ENCODE results near the gene CRBN. TPM values are rescaled to one million over a fixed set of nuclear protein-coding genes. Genes with fewer than 3 reads are reported as not detected.

The CRBN gene
- total and polyA plus RNA-seq, 3 experiments from 2014 or later = 41.7 to 156 (median 47.8) TPM

DNA sequence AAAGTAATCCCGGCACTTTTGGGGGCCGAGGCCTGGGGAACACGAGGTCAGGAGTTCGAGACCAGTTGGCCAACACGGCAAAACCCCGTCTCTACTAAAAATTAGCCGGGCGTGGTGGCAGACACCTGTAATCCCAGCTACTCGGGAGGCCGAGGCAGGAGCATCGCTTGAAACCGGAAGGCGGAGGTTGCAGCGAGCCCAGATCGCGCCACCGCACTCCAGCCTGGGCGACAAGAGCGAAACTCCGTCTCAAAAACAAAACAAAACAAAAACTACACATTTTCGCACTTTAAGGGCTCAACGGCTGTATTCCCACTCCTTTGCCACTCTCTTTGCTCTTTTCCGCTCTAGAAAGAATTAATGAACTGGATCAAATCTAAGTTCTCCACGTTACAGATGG, 53.5 kb downstream of the CRBN start:
- H3K36me3 Mint-ChIP-seq = peaks cover 0 to 30% (median 9%) of the 10 kb centered on the region in 3 donors

DNA sequence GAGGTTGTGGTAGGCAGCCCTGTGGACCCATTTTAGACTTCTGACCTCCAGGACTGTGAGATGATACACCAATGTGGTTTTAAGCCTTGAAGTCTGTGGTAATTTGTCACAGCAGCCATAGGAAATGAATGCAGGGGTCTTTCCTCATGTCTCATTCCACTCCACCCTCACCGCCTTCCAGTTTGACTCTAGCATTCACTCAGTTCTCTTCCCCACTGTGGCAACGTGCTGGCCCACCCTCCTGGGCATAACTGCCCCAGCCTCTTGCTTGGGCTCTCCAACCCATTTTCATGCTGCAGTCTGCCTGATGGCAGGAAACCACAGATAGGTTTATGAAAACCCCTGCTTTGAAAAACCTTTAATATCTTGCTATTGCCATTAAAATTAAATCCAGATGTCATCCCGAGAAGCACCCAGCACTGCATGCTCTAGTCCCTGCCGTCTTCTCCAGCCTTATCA, 60.1 kb downstream of the CRBN start:
- Mint-ChIP-seq H3K9me3 (no peaks in the 10 kb centered on the region), H3K27ac (peak overlapping the region in 5 of 8 donors; percentile 8 to 92 (median 36)), H3K4me1 (peaks cover 6 to 8% (median 7%) of the 10 kb centered on the region in 3 donors), H3K36me3 (no peaks in the 10 kb centered on the region), H3K4me3 (no peak overlapping the region), H3K27me3 (peaks cover 5 to 9% of the 10 kb centered on the region in 2 donors)
- H3K4me3 ChIP-seq (ENCODE audit: low read length) = no peak overlapping the region
- POLR2A ChIA-PET = no interaction called here
- H3K9me3 ChIP-seq (ENCODE audit: low read length) = no peaks in the 10 kb centered on the region
- no peaks in the 10 kb centered on the region for H3K27me3 ChIP-seq (ENCODE audit: insufficient read depth, low read length, poor library complexity, severe bottlenecking)
- H3K36me3 ChIP-seq (ENCODE audit: insufficient read depth, low read length) = no peaks in the 10 kb centered on the region
- H3K4me1 ChIP-seq (ENCODE audit: insufficient read depth, low read length) = no peaks in the 10 kb centered on the region
- DNase-seq = no peak
- no peak overlapping the region for H3K27ac ChIP-seq (ENCODE audit: low read depth, low read length)
- CTCF ChIA-PET = no interaction called here

More for the DNA sequence above, 53.5 kb downstream of the CRBN start:
- ChIA-PET POLR2A (interaction anchor here (1.0 kb wide), 1 partner anchor 53 kb away, joined by 3 read pairs; the partner anchor contains the start of gene CRBN), CTCF (no interaction called here)
- H3K27ac ChIP-seq (ENCODE audit: low read depth, low read length) = peak overlapping the region; percentile 96
- peaks cover 12% of the 10 kb centered on the region for H3K36me3 ChIP-seq (ENCODE audit: insufficient read depth, low read length)
- no peaks in the 10 kb centered on the region for H3K9me3 ChIP-seq (ENCODE audit: low read length)
- peaks cover 0 to 10% of the 10 kb centered on the region in 2 donors for H3K27me3 Mint-ChIP-seq
- peak overlapping the region; percentile 98 for H3K4me3 ChIP-seq (ENCODE audit: low read length)
- H3K4me1 ChIP-seq (ENCODE audit: insufficient read depth, low read length) = peaks cover 41% of the 10 kb centered on the region
- no peaks in the 10 kb centered on the region for H3K27me3 ChIP-seq (ENCODE audit: insufficient read depth, low read length, poor library complexity, severe bottlenecking)
- H3K4me1 Mint-ChIP-seq = peaks cover 38 to 48% (median 47%) of the 10 kb centered on the region in 3 donors
- peaks cover 0 to 1% (median 0%) of the 10 kb centered on the region in 5 donors for H3K9me3 Mint-ChIP-seq
- peak overlapping the region; percentile 93 to 99 (median 98) for H3K4me3 Mint-ChIP-seq
- H3K27ac Mint-ChIP-seq = peak overlapping the region; percentile 97 to 100 (median 99)
- no peak for DNase-seq

DNA sequence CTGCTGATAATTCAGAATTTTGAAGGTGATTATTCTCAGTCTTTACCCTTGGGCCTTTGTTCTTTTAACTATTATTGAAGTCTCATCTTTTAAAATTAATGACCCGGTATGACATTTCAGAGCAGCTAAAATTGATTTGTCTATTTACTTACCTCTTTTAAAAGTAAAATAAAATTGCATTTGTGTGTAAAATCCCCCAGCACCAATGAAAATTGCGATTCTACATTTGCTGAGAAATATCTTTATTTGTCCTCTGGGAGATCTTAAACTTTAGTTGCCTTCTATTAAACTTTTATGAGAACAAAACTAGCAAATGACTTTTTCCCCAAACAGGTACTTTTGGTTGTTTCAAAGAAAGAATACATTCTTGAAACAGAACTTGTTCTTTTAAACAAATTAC, 61.8 kb downstream of the CRBN start:
- H3K4me1 ChIP-seq (ENCODE audit: insufficient read depth, low read length) = no peaks in the 10 kb centered on the region
- H3K4me3 ChIP-seq (ENCODE audit: low read length) = no peak overlapping the region
- H3K36me3 Mint-ChIP-seq = no peaks in the 10 kb centered on the region
- H3K4me3 Mint-ChIP-seq = no peak overlapping the region
- no peak overlapping the region for H3K27ac ChIP-seq (ENCODE audit: low read depth, low read length)
- no peaks in the 10 kb centered on the region for H3K36me3 ChIP-seq (ENCODE audit: insufficient read depth, low read length)
- no peaks in the 10 kb centered on the region for H3K9me3 Mint-ChIP-seq
- ChIA-PET POLR2A (no interaction called here), CTCF (no interaction called here)
- H3K27me3 Mint-ChIP-seq = peaks cover 8 to 9% of the 10 kb centered on the region in 2 donors
- DNase-seq = no peak
- peaks cover 6 to 8% (median 7%) of the 10 kb centered on the region in 3 donors for H3K4me1 Mint-ChIP-seq
- H3K27me3 ChIP-seq (ENCODE audit: insufficient read depth, low read length, poor library complexity, severe bottlenecking) = no peaks in the 10 kb centered on the region
- H3K9me3 ChIP-seq (ENCODE audit: low read length) = no peaks in the 10 kb centered on the region
- no peak overlapping the region for H3K27ac Mint-ChIP-seq

DNA sequence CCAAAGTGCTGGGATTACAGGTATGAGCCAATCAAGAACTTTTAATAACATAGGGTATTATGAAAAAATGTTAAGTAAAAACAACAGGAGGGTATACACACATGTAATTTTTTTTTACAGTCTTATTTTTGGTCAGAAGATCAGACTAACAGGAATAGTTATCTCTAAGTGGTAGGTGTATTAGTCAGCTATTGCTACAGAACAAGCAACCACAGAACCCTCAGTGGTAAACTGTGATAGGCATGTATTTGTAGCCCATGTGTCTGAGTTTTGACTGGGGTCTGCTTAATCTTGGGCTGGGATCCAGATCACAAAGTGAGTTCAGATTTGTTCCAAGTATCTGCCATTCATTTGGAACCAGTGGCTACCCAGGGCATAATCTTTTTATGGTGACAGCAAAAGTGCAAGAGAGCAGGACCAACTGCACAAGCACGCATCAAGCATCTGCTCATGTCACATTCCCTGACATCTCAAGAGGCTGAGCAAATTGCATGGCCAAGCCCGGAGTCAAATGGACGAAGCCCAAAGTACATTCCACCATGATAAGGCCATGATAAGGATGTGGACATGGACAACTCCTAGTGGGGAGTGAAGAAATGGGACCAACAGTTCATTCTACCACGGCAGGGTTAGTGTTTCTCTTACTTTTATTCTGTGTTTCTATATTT, 66.3 kb downstream of the CRBN start:
- CTCF ChIA-PET = no interaction called here
- no peaks in the 10 kb centered on the region for H3K27me3 ChIP-seq (ENCODE audit: insufficient read depth, low read length, poor library complexity, severe bottlenecking)
- no peak overlapping the region for H3K4me3 Mint-ChIP-seq
- H3K36me3 ChIP-seq (ENCODE audit: insufficient read depth, low read length) = no peaks in the 10 kb centered on the region
- no peaks in the 10 kb centered on the region for H3K9me3 Mint-ChIP-seq
- no peak overlapping the region for H3K27ac ChIP-seq (ENCODE audit: low read depth, low read length)
- H3K4me3 ChIP-seq (ENCODE audit: low read length) = no peak overlapping the region
- H3K36me3 Mint-ChIP-seq = peaks cover 0 to 4% (median 0%) of the 10 kb centered on the region in 3 donors
- POLR2A ChIA-PET = no interaction called here
- no peaks in the 10 kb centered on the region for H3K4me1 ChIP-seq (ENCODE audit: insufficient read depth, low read length)
- peaks cover 8 to 9% of the 10 kb centered on the region in 2 donors for H3K27me3 Mint-ChIP-seq
- no peak for DNase-seq
- peak overlapping the region in 1 of 8 donors; percentile 13 for H3K27ac Mint-ChIP-seq
- no peaks in the 10 kb centered on the region for H3K9me3 ChIP-seq (ENCODE audit: low read length)
- H3K4me1 Mint-ChIP-seq = peaks cover 6 to 29% (median 23%) of the 10 kb centered on the region in 3 donors

DNA sequence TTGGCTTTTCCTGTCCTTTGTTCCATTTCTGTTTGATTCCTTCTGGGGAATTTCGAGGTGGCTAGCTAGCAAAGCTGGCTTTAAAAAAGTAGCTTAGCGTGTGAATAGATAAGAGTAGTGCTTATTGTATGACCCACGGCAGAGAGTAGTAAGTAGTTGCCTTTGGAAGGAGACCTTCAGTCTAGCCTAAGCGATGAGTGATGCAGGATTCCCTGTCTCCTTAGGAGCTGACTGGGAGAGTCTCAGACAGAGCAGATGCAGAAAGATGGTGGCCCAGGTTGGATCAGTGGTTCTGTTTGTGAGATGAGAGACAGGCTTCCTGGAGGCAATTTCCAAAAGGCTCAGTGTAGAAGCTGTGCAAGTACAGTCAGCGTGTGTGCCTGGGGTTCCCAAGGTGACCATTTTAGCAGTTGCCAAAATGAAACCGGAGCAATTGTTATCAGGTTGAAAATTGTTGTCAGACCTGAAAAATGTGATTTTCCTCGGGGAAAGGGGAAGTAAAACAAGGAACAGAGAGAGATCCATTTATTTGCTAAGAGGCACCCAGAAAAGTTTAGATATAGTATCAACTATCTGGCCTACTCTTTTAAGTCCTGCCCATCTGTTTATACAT, 68.6 kb downstream of the CRBN start:
- Mint-ChIP-seq H3K27ac (peak overlapping the region; percentile 73 to 98 (median 88)), H3K27me3 (peaks cover 3 to 10% of the 10 kb centered on the region in 2 donors)

DNA sequence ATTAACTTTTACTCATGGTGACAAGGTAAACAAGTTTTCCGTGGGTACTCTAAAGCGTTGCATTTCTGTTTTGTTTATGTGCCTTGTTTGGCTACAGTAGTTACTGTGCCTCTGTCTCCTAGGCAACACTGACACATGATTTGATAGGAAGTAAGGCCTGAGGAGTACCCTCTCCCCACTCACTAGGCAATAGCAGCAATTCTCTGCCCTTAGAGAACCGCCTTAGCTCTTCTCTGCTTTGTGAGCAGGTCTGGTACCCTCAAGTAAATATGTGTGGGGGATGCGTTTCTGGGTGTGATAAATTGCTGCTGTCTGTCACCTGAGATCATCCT, 69.2 kb downstream of the CRBN start, which contains the start of gene IL5RA:
Gene IL5RA (minus strand): TSS at position 76 of the 332 bp plus-strand sequence. CDS start 5,390 bp downstream, outside the sequence.
- Histone ChIP-seq H3K27me3 (ENCODE audit: insufficient read depth, low read length, poor library complexity, severe bottlenecking) (no peaks in the 10 kb centered on the region), H3K4me1 (ENCODE audit: insufficient read depth, low read length) (no peaks in the 10 kb centered on the region), H3K36me3 (ENCODE audit: insufficient read depth, low read length) (no peaks in the 10 kb centered on the region), H3K9me3 (ENCODE audit: low read length) (no peaks in the 10 kb centered on the region), H3K4me3 (ENCODE audit: low read length) (peak within 1 kb of the TSS; percentile 24), H3K27ac (ENCODE audit: low read depth, low read length) (peak within 1 kb of the TSS; percentile 64)
- CTCF ChIA-PET = no interaction called here
- Mint-ChIP-seq H3K27me3 (peaks cover 4 to 12% of the 10 kb centered on the region in 2 donors), H3K9me3 (no peaks in the 10 kb centered on the region), H3K27ac (peak within 1 kb of the TSS; percentile 73 to 98 (median 88)), H3K4me3 (peak within 1 kb of the TSS; percentile 13 to 82 (median 60)), H3K4me1 (peaks cover 6 to 34% (median 23%) of the 10 kb centered on the region in 3 donors), H3K36me3 (peaks cover 0 to 4% (median 0%) of the 10 kb centered on the region in 3 donors)
- POLR2A ChIA-PET = no interaction called here
- peak in 2 of 5 donors; percentile 46 to 55 for DNase-seq

More for the DNA sequence above, 68.6 kb downstream of the CRBN start:
- H3K9me3 ChIP-seq (ENCODE audit: low read length) = no peaks in the 10 kb centered on the region
- H3K36me3 ChIP-seq (ENCODE audit: insufficient read depth, low read length) = no peaks in the 10 kb centered on the region
- CTCF ChIA-PET = no interaction called here
- Mint-ChIP-seq H3K4me3 (peak overlapping the region in 1 of 7 donors; percentile 37), H3K36me3 (peaks cover 0 to 4% (median 0%) of the 10 kb centered on the region in 3 donors), H3K4me1 (peaks cover 6 to 34% (median 23%) of the 10 kb centered on the region in 3 donors), H3K9me3 (no peaks in the 10 kb centered on the region)
- H3K27me3 ChIP-seq (ENCODE audit: insufficient read depth, low read length, poor library complexity, severe bottlenecking) = no peaks in the 10 kb centered on the region
- no peak for DNase-seq
- no peaks in the 10 kb centered on the region for H3K4me1 ChIP-seq (ENCODE audit: insufficient read depth, low read length)
- POLR2A ChIA-PET = no interaction called here
- H3K4me3 ChIP-seq (ENCODE audit: low read length) = no peak overlapping the region
- peak overlapping the region; percentile 64 for H3K27ac ChIP-seq (ENCODE audit: low read depth, low read length)

DNA sequence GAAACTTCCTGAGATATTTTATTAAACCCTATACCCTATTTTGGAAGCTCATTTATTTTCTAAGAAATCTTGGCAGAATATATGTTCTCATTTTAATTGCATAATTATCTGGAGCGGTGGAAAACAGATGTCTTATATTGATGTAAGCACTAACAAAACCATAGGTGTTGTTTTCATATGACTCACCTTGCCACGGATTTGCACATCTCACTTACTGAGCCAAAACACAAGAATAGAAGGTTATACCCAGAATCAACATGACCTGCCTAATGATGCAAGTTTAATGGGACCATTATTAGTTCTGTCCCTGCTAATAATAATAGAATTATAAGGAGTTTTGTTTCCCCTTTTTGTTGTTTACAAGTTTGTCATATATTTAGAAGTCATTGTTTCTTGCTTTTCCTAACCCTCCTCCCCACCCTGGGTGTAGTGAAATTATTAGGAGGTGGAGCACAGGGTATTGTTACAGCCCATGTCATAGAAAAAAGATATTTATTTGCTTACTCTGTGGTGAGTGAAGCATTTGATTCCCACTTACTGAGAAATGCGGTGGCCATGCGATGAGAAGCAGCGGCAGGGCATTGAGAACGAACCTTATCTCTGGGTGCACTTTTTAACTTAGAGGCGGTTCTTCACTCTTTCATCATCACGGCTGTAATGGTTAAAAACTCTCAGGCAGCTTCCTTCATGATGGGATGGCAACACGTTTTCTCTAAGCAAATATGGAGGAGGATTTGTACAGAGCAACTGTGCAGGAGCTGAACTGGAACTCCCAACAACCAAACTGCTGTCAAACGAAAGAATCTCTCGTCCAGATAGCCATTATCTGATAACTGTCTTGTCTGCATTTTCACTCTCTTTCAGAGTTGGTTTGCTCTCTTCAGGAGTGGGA, 69.8 kb downstream of the CRBN start:
- Mint-ChIP-seq H3K27ac (peak overlapping the region; percentile 73 to 98 (median 88)), H3K36me3 (peaks cover 0 to 4% (median 0%) of the 10 kb centered on the region in 3 donors), H3K27me3 (peaks cover 6 to 10% of the 10 kb centered on the region in 2 donors), H3K4me1 (peaks cover 6 to 34% (median 23%) of the 10 kb centered on the region in 3 donors), H3K9me3 (no peaks in the 10 kb centered on the region), H3K4me3 (peak overlapping the region; percentile 13 to 82 (median 60))
- Histone ChIP-seq H3K4me3 (ENCODE audit: low read length) (peak overlapping the region; percentile 24), H3K27me3 (ENCODE audit: insufficient read depth, low read length, poor library complexity, severe bottlenecking) (no peaks in the 10 kb centered on the region), H3K4me1 (ENCODE audit: insufficient read depth, low read length) (no peaks in the 10 kb centered on the region), H3K36me3 (ENCODE audit: insufficient read depth, low read length) (no peaks in the 10 kb centered on the region), H3K27ac (ENCODE audit: low read depth, low read length) (peak overlapping the region; percentile 64), H3K9me3 (ENCODE audit: low read length) (no peaks in the 10 kb centered on the region)
- ChIA-PET POLR2A (no interaction called here), CTCF (no interaction called here)
- DNase-seq = no peak
